Activated CD4-positive, alpha-beta memory T cell treated with anti-CD3 and anti-CD28 coated beads for 36 hours (primary cell): Measurements from ENCODE around the gene ENTPD8. TPM values are rescaled to one million over a fixed set of nuclear protein-coding genes. Genes with fewer than 3 reads are reported as not detected.
A peak's percentile ranks its signal among the peaks of the same experiment; 100 is the strongest.

Source experiments
- CTCF ChIA-PET: fragments of 350-600 bp; sonication (Branson Sonifier 250); formaldehyde crosslinking; loops from one replicate; lab custom pipeline; 2021; ENCODE audit warnings: antibody characterized with exemption, inconsistent platforms; lab: Charles Lee
- POLR2A ChIA-PET: fragments of 350-600 bp; sonication (Branson Sonifier 250); formaldehyde crosslinking; loops from one replicate; lab custom pipeline; 2021; ENCODE audit warnings: antibody characterized with exemption; lab: Charles Lee
- DNase-seq: peaks from one replicate; pipeline ENCODE4 v3.0.0-alpha.2; 2020
- H3K27ac Mint-ChIP-seq: one replicate; pipeline ENCODE4 v1.8.0; 2021; ENCODE audit warnings: mixed read lengths
- H3K27me3 Mint-ChIP-seq: one replicate; pipeline ENCODE4 v1.8.0; 2021; ENCODE audit warnings: mixed read lengths
- H3K36me3 Mint-ChIP-seq: one replicate; pipeline ENCODE4 v1.8.0; 2021; ENCODE audit warnings: mixed read lengths
- H3K4me1 Mint-ChIP-seq: one replicate; pipeline ENCODE4 v1.8.0; 2021; ENCODE audit warnings: low read depth, mixed read lengths
- H3K4me3 Mint-ChIP-seq: one replicate; pipeline ENCODE4 v1.8.0; 2021; ENCODE audit warnings: mild to moderate bottlenecking, mixed read lengths
- H3K9me3 Mint-ChIP-seq: one replicate; pipeline ENCODE4 v1.8.0; 2021; ENCODE audit warnings: mixed read lengths
- intact Hi-C: fragments of 100-400 bp; cut with micrococcal nuclease; formaldehyde crosslinking; loops from one replicate; pipeline ENCODE4 v1.15.1; 2023
- total RNA-seq, 2 experiments: library from RNA; stranded (reverse); gene quantifications; one replicate each; pipeline ENCODE4 v1.2.3, GENCODE V29; 2021

ENTPD8 gene
- total RNA-seq, 2 experiments from 2014 or later, result not detected

DNA sequence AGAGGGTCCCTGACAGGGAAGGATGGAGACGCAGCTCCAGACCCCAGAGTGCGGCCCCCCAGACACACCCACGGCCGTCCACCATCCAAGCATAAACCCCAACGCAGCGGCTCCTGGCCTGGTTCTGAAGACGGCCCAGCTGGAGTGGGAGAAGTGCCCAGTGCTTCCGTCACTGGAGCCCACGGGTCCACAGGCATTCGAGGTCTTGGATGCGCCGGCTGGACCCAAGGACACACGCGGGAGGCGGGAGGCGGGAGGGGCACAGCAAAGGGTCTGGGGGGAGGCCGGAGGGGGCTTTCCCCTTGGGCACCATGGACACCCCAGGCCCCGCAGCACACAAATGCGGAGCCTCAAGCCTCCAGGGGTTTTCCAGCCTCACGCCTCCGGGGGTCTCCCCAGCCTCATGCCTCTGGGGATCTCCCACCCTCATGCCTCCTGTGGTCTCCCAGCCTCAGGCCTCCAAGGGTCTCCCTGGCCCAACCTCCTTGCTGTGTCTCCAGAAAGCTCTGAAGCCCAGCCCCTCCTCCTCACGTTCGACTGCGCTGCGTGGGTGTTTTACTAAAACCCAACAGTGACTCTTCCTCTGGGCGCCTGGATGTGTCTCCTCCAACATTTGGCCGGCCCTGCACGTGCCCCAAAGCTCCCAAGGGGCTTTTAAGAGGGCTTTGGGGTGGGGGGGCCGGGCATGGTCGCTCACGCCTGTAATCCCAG lies 33.4 kb downstream of the ENTPD8 start:
- Mint-ChIP-seq H3K9me3 (no peaks in the 10 kb centered on the region), H3K4me3 (no peak overlapping the region), H3K27me3 (peaks cover 3% of the 10 kb centered on the region), H3K36me3 (no peaks in the 10 kb centered on the region), H3K4me1 (peaks cover 2% of the 10 kb centered on the region), H3K27ac (no peak overlapping the region)
- intact Hi-C loops, result loop anchor here (2.0 kb wide), 1 partner anchor 105 kb away; the partner anchor contains the start of gene NRARP
- DNase-seq, result no peak
- ChIA-PET POLR2A (no interaction called here), CTCF (interaction anchor here (1.2 to 1.6 kb wide), 2 partner anchors 15 to 106 kb away, joined by 3 to 9 read pairs; partner anchors contain the start of genes EXD3 and NRARP)

DNA sequence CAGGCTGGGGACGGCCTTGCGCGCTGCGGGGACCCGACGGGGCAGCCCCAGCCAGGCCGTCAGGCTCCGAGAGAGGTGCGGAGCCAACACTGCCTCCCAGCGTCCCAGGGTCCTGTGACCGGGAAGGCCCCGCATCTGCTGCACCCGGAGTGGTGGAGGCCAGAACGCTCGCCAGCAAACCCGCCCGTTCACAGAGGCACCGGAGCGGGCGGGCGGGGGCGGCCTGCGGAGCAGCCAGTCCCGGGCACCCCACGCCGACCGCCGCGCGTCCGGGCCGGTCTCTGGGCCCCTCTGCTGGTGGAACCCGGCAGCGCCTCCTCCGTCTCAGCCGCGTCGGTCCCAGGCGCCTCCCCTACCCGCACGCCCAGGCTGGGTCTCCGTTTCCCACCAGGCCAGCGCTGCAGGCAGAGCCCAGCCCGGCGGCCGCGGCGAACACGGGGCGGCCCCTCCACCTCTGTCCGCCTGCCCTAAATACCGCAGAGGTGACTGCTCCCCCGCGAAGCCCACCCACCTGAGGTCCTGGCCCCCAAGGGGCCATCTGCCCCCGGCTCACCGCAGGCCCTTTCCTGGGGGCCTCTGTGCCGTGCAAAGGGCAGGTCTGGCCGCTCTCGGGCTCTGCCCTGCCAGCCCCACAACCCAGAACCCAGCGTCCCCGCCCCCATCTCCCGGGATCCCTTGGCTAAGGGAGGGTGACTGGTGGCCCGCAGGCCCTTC lies 34.1 kb downstream of the ENTPD8 start:
- ChIA-PET POLR2A (no interaction called here), CTCF (interaction anchor here (1.6 kb wide), 1 partner anchor 105 kb away, joined by 9 read pairs; the partner anchor contains the start of gene NRARP)
- intact Hi-C loops, result loop anchor here (2.0 kb wide), 1 partner anchor 104 kb away; the partner anchor contains the start of gene NRARP
- peaks cover 3% of the 10 kb centered on the region for H3K27me3 Mint-ChIP-seq
- H3K4me1 Mint-ChIP-seq, result peaks cover 2% of the 10 kb centered on the region
- H3K9me3 Mint-ChIP-seq, result no peaks in the 10 kb centered on the region
- H3K36me3 Mint-ChIP-seq, result peaks cover 3% of the 10 kb centered on the region
- no peak overlapping the region for H3K4me3 Mint-ChIP-seq
- H3K27ac Mint-ChIP-seq, result no peak overlapping the region
- DNase-seq, result peak; percentile 77

DNA sequence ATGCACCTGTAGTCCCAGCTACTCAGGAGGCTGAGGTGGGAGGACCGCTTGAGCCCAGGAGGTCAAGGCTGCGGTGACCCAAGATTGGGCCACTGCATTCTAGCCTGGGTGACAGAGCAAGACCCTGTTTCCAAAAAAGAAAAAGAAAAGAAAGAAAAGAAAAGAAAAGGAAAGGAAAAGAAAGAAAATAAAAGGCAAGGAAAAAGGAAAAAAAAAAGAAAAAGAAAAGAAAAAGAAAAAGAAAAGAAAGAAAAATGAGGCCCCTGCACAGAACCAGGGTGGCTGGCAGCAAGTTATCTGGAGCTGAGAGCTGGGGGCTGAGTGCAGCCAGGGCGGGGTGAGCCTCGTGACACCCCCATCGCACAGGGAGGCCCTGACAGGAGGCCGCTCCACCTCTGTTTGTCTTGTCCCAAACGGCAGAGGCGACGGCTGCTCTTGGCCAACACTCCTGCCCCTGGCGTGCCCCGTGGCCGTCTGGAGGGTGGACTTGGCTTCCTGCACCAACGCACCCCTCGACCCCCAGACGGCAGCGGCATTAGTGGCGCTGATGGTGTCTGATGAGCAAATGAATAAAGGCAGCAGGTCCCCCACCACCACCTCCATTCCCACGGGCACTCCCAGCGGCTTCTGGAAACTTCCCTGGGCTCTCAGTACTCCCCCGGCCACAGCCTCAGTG lies 34.9 kb downstream of the ENTPD8 start:
- H3K4me3 Mint-ChIP-seq, result no peak overlapping the region
- H3K27ac Mint-ChIP-seq, result no peak overlapping the region

GRCh38 chr9:137405677-137406081 lies 35.5 kb downstream of the ENTPD8 start:
- H3K36me3 Mint-ChIP-seq, result peaks cover 3% of the 10 kb centered on the region
- intact Hi-C loops, result loop anchor here (2.0 kb wide), 1 partner anchor 103 kb away; the partner anchor contains the start of gene NRARP
- CTCF ChIA-PET, result no interaction called here
- no peak overlapping the region for H3K4me3 Mint-ChIP-seq
- DNase-seq, result no peak
- peaks cover 3% of the 10 kb centered on the region for H3K27me3 Mint-ChIP-seq
- no peaks in the 10 kb centered on the region for H3K9me3 Mint-ChIP-seq
- H3K27ac Mint-ChIP-seq, result no peak overlapping the region
- H3K4me1 Mint-ChIP-seq, result no peaks in the 10 kb centered on the region
- POLR2A ChIA-PET, result no interaction called here

More for the DNA sequence above, 34.9 kb downstream of the ENTPD8 start:
- Mint-ChIP-seq H3K36me3 (peaks cover 3% of the 10 kb centered on the region), H3K27me3 (peaks cover 3% of the 10 kb centered on the region), H3K9me3 (no peaks in the 10 kb centered on the region), H3K4me1 (no peaks in the 10 kb centered on the region)
- CTCF ChIA-PET, result no interaction called here
- POLR2A ChIA-PET, result no interaction called here
- no peak for DNase-seq
- intact Hi-C loops, result loop anchor here (2.0 kb wide), 1 partner anchor 103 kb away; the partner anchor contains the start of gene NRARP

DNA sequence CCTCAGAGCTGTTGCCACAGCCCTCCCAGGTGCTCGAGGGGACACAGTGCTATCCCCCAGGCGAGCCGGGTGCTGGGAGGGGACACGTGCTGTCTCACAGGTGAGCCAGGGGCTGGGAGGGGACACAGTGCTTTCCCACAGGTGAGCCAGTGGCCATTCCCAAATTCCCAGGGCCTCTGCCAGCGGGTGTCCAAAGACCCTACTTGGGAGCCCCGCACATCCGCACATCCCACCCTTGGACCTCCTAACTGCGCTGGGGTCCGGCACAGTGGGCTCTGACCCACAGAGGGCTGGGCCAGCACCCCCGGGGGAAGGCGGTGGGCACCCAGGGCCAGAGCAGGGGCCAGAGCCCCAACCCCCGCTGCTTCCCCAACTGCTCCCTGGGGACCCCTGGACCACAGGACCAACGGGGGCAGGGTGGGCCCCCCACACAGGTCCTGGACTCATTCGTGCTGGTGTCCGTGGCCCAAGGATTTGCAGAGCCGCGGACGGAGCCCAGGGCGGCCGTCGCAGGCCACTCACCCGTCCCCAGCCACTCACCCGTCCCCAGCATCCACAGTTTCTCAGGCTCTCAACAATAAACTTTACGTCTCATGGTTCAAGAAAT lies 36.1 kb downstream of the ENTPD8 start:
- intact Hi-C loops, result no loop called here
- peaks cover 3% of the 10 kb centered on the region for H3K36me3 Mint-ChIP-seq
- no peak for DNase-seq
- H3K27me3 Mint-ChIP-seq, result peaks cover 3% of the 10 kb centered on the region
- no peak overlapping the region for H3K27ac Mint-ChIP-seq
- H3K9me3 Mint-ChIP-seq, result no peaks in the 10 kb centered on the region
- ChIA-PET CTCF (interaction anchor here (1.8 kb wide), 1 partner anchor 103 kb away, joined by 5 read pairs; the partner anchor contains the start of gene NRARP), POLR2A (no interaction called here)
- H3K4me3 Mint-ChIP-seq, result no peak overlapping the region
- no peaks in the 10 kb centered on the region for H3K4me1 Mint-ChIP-seq

- ChIA-PET POLR2A (no interaction called here), CTCF (interaction anchor here (1.8 kb wide), 1 partner anchor 101 kb away, joined by 5 read pairs; the partner anchor contains the start of gene NRARP)
- Mint-ChIP-seq H3K27me3 (peaks cover 3% of the 10 kb centered on the region), H3K36me3 (peaks cover 3% of the 10 kb centered on the region), H3K4me3 (no peak overlapping the region), H3K4me1 (peaks cover 12% of the 10 kb centered on the region), H3K9me3 (no peaks in the 10 kb centered on the region), H3K27ac (no peak overlapping the region)
- DNase-seq, result no peak
- intact Hi-C loops, result no loop called here
Measured at GRCh38 chr9:137403269-137403668, 37.9 kb downstream of the ENTPD8 start.

GRCh38 chr9:137402746-137403145 lies 38.4 kb downstream of the ENTPD8 start:
- no peaks in the 10 kb centered on the region for H3K9me3 Mint-ChIP-seq
- no peak for DNase-seq
- no peak overlapping the region for H3K27ac Mint-ChIP-seq
- no peak overlapping the region for H3K4me3 Mint-ChIP-seq
- intact Hi-C loops, result no loop called here
- peaks cover 3% of the 10 kb centered on the region for H3K27me3 Mint-ChIP-seq
- H3K4me1 Mint-ChIP-seq, result peaks cover 17% of the 10 kb centered on the region
- POLR2A ChIA-PET, result no interaction called here
- CTCF ChIA-PET, result no interaction called here
- H3K36me3 Mint-ChIP-seq, result peaks cover 3% of the 10 kb centered on the region

- CTCF ChIA-PET, result no interaction called here
- H3K4me3 Mint-ChIP-seq, result no peak overlapping the region
- no peak overlapping the region for H3K27ac Mint-ChIP-seq
- POLR2A ChIA-PET, result no interaction called here
- H3K36me3 Mint-ChIP-seq, result peaks cover 3% of the 10 kb centered on the region
- peaks cover 27% of the 10 kb centered on the region for H3K4me1 Mint-ChIP-seq
- no peak for DNase-seq
- peaks cover 3% of the 10 kb centered on the region for H3K27me3 Mint-ChIP-seq
- intact Hi-C loops, result no loop called here
- no peaks in the 10 kb centered on the region for H3K9me3 Mint-ChIP-seq
Measured at GRCh38 chr9:137398561-137399468, 42.3 kb downstream of the ENTPD8 start.

GRCh38 chr9:137397675-137398423 lies 43.3 kb downstream of the ENTPD8 start:
- ChIA-PET POLR2A (interaction anchor here (1.0 to 1.2 kb wide), 2 partner anchors 25 to 96 kb away, joined by 3 read pairs; partner anchors contain the start of genes EXD3, NOXA1 and NRARP), CTCF (interaction anchor here (0.9 to 1.2 kb wide), 2 partner anchors 25 to 96 kb away, joined by 4 to 10 read pairs; partner anchors contain the start of genes EXD3, NOXA1 and NRARP)
- no peaks in the 10 kb centered on the region for H3K9me3 Mint-ChIP-seq
- peaks cover 3% of the 10 kb centered on the region for H3K27me3 Mint-ChIP-seq
- H3K4me3 Mint-ChIP-seq, result peak overlapping the region; percentile 33
- peak overlapping the region; percentile 67 for H3K27ac Mint-ChIP-seq
- DNase-seq, result peak; percentile 76
- peaks cover 27% of the 10 kb centered on the region for H3K4me1 Mint-ChIP-seq
- H3K36me3 Mint-ChIP-seq, result peaks cover 3% of the 10 kb centered on the region
- intact Hi-C loops, result no loop called here

- H3K9me3 Mint-ChIP-seq, result no peaks in the 10 kb centered on the region
- intact Hi-C loops, result no loop called here
- peaks cover 27% of the 10 kb centered on the region for H3K4me1 Mint-ChIP-seq
- H3K27ac Mint-ChIP-seq, result no peak overlapping the region
- no peak overlapping the region for H3K4me3 Mint-ChIP-seq
- H3K27me3 Mint-ChIP-seq, result peaks cover 3% of the 10 kb centered on the region
- H3K36me3 Mint-ChIP-seq, result no peaks in the 10 kb centered on the region
- POLR2A ChIA-PET, result interaction anchor here (1.2 kb wide), 1 partner anchor 26 kb away, joined by 3 read pairs; the partner anchor contains the start of genes EXD3 and NOXA1
- no peak for DNase-seq
- CTCF ChIA-PET, result interaction anchor here (0.9 to 1.2 kb wide), 2 partner anchors 26 to 95 kb away, joined by 4 to 10 read pairs; partner anchors contain the start of genes EXD3, NOXA1 and NRARP
Measured at GRCh38 chr9:137396634-137397367, 44.4 kb downstream of the ENTPD8 start.
